NCI-H1930 (cell line): Measurements from ENCODE around the gene C10orf71.

ENCODE experiments used
- DNase-seq, 2 experiments: peaks; one replicate each; lab custom pipeline; 2025; lab: John Stamatoyannopoulos, UW

Gene C10orf71

DNA sequence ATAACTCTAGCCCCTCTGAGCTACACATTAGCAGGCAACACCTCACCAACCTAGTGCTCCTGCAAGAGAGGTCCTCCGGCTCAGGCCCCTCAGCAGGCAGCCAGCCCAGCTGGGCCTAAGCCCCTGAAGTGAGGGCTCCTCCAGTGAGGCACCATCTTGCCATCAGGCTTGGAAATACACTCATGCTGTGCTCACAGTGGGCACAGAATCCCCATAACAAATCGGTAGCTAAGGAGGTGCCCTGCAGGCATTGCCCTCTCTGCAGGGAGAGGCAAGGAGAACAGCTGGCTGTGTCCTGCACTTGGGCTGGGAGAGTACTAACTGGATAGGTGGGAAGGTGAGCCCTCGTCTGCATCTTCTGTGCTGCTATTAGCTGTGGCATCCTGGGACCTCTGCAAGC, 3.7 kb upstream of the C10orf71 start:
- DNase-seq, result no peak

DNA sequence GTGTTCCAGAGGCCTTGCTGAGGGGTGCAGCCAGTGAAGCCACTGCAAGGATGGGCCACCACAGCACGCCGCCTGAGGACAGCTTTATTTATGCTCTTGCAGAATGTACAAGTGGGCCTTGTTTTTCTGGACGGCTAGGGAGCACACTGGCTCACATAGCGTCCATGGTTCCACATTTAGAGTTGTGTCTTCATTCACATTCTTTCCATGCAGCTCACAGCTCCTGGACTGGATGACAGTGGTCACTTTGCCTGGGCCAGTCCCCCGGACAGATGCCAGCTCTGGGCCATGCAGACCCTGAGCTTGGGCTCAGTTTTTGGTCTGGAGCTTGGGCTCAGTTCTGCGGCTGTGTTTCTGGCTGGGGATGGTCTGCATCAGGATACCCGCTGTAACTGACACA, 2.6 kb upstream of the C10orf71 start:
- DNase-seq, result no peak

DNA sequence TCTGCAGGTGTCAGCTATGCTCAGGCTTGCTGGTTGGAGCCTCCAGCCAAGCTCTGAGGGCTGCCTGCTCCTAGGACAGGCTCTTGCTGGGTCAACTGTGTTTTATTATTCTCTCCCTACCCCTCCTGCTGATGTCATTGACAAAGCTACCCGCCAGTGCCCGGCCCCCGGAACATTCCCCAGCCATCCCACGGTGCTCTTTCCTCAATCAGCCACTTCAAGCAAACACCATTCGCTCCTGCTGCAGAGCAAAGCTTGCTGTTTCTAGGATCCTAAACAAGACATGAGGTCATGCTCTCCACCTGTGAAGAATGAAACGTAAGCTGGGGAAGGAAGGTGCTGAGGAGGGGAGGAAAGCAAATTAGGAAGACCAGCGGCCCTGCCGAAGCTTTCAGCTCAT, 2.1 kb upstream of the C10orf71 start:
- no peak for DNase-seq

DNA sequence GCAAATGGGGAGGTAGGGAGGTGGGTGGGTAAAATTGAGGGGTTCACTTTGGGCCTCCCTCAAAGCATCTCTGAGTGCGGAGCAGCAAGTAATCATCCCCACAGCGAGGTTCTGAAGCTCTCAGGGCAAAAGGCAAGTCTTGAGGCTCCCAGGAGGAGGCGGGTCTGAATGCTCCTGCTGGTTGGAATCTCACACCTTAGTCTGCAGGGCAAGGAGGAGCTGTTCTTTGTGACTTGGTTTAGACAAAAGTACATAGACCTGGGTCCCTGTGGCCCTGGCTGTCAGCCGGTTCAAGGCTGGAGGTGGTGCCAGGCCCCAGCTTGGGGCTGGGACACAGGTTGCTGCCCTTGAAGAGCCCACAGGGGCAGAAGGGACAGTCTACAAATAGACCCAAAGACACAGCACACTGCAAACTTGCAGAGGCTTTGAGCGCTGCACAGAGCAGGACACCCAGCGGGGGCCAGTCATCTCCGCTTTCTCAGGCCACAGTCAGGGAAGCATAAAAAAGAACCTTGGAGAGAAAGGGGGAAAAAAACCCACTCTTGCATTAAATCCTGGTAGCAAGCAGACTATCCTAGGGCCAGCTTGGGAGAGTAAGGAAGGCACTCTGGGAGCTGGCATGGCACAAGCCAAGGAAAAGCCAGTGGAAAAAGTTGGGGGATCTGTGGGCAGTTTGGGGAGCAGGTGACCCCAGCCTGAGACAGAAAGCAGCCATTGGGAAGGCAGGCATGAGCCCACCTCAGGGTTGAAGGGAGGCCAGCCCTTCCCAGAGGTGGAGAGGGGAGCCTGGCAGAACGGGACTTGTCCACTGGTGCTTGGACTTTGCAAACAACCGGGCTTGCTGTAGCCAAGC, 926 bp upstream of the C10orf71 start:
- no peak for DNase-seq

DNA sequence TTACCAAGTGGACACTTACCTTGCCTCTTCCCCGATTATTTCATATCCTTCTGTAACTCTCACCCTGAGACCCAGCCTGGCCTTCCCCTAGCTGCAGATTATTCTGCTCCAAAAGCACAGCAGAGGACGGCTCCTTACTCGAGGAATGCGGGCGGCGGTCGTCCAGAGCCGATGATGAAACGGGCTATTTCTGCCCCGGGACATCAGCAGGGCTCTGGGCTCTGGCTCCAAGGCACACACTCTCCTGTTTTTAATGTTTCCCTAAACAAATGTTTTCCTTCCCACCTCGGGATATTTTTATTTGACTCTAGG, 343 bp upstream of the C10orf71 start:
- no peak for DNase-seq

DNA sequence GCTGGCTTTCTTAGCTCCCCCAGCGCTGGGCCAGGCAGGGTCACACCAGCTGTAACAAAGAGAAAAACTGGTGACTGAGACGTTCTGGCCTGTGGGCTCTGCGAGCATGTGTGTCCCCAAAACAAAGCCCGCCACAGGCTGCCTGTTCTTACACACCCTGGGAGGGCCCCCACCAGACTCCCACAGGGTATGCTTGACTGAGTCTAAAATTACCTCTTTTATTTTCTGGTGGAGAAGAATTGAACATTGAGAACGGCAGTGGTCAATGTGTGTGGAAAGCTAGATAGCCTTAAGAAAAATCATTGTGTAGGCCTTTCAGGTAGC, 808 bp downstream of the C10orf71 start:
- DNase-seq, result no peak

DNA sequence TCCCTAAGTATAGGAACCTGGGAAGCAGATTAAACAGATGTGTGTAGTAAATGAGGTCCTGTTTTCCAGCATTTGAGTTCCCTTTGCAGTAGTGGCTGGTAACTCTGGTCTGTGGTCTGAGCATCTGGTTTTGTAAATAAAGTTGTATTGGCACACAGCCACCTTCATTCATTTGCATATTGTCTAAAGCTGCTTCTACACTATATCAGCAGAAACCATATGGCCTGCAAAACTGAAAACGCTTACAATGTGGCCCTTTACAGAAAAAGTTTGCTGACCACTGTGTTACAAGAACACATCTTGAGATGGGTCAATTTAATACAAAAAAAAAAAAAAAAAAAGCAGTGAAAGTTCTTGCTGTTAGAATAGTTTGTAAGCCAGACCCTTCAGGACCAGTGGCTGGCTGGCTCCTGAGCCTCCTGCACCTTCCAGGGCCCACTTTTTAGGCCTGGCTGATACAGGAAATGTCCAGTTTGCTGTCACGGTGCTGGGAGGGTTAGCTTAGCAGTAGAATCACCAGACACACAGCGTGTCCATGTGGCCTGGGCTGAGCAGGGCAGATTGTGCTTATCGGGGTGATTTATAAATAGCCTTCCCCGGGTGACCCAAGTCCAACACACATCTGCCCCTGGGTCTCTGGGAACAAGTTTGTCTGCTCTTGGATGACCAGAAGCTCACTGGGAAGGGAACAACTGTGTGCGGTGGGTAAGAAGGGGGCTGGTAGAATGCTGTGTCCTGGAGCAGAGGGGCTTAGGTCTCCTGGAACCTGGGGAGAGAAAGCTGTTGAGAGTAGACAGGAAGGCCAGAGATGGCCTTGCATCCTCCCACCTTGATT, 1.4 kb downstream of the C10orf71 start:
- no peak for DNase-seq

DNA sequence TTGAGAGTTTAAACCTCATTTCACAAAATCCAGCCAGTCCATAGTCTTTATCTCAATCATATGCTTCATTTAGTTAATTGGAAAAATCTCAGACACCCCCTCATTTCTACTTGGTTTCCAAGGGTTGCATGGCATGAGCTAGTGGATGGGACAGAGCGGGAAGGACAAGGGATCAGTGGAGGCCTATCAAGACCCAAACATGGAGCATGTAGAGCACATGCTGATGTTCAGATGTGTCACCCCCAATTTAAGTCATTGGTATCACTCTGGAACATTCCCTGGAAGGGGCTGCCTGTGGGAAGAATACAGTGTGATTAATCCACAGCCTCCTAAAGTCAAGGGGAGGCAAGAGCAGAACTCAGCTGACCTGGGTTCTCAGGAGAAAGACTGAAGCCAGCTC, 2.3 kb downstream of the C10orf71 start:
- no peak for DNase-seq

DNA sequence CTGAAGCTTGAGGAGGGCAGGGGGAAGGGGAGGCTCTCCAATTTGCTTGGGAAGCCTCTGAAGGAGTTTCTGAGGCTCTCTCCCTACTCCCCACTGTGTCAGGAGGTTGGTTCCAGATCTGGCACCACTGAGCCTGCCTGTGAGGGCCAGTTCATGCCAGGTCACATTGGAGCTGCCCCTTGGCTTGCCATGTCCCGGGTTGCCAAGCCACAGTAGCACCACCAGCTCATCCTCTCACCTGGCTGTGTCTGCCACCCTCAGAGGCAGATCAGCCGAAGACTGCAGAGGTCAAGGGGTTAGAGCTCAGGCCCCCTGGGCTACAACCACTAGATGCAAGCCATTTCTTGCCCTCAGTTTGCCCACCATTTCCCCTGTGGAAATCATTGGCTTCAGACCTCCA, 3.1 kb downstream of the C10orf71 start:
- DNase-seq, result no peak

DNA sequence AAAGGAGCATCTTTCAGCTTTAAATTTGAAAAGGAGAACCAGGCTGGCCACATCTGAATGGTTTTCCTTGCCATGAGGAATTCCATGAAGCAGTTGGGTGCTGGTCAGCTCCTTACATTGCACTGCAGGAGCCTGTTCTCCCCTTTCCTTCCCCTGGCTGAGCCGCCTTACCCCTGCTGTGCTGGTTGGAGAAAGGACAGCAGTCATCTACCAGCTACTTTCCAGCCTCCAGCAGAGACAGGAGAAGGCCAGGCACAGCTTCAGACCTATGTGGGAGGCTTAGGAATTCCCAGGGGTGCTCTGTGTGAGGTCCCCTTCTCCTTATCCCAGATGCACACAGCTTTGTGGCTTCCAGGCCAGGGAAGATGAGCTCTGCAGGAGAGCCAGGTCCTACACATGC, 4.7 kb downstream of the C10orf71 start:
- DNase-seq, result no peak

DNA sequence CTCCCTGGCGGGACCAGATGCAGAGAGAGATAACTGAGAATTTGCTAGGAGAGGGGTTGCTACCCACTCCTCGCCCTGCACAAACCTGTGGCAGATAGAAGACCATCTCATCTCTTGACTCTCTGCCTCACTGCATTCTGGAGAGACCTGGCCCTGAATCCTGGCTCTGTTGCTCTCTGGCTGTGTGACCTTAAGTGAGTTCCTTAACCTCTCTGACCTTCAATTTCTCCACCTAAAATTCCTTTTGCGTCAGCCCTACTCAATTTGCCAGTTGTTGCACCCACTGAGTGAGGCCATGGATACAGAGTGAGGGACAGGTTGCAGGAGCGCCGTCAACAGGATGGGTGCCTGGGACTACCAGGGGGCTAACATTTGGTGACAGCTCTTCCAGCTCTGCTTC, 5.2 kb downstream of the C10orf71 start:
- DNase-seq, result no peak

DNA sequence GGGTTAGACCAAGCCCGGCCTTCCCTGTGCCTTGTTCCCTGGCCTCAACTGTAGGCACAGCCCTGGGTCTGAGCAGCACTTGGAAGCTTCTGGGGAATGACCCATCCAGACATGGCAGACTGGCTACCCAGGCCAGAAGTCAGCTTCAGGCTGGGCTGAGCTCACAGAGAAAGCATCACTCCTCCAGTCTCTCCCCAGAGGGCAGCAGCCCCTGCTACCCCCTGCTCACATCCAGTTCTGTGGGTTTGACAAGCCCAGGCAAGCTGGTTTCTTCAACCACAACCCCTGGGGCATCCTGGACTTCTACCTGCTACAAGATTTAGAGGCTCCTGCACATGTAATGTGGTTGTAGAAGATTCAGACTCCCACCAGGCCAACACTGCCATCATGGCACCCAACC, 9.0 kb downstream of the C10orf71 start:
- no peak for DNase-seq

DNA sequence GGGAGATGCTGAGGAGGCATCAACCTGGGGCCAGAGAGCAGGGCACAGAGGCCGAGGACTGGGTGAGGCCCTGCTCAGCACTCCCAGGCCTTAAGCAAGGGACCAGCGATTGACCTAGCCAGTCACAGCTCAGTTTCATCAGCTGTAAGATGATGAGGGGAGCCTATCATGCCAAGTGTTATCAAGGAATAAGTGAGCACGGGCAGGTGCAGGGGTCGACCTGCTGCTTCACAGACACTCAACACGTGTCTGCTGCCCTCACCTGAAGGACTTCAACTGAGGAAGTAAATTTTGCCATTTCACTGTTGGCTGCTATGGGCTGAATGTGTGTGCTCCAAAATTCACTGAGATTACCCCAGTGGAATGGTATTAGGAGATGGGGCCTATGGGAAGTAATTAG, 9.9 kb downstream of the C10orf71 start:
- no peak for DNase-seq

DNA sequence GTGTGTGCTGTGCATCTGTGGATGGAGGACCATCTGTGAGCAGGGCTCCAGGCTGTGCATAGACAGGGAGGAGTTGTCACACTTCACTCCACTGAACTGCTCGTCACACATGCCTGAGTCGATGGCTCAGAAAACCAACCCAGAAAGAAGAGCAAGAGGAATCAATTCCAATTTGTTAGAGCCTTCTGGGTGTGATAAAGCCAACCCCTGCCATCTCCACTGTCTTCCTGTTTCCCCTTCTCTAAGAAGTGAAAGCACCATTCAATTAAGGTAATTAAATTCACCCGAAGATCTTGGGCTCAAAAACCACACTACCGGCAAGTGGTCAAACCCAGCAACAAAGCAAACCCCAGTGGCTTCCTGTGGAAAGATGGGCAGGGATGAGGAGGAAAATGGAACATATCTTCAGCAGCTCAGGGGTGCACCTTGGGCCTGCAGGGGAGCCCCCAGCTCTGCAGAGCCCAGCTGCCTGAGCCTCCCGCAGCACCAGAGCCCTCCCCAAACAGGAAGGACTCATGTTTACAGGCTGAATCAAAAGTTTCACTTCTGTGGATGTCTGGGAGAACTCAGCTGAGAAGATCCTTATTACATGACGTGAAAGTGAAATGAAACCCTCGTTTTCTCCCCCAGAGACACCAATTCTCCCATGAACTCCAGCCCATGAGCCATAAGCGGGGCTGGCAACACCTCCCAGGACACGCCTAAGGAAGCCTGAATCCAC, 10.9 kb downstream of the C10orf71 start:
- no peak for DNase-seq

DNA sequence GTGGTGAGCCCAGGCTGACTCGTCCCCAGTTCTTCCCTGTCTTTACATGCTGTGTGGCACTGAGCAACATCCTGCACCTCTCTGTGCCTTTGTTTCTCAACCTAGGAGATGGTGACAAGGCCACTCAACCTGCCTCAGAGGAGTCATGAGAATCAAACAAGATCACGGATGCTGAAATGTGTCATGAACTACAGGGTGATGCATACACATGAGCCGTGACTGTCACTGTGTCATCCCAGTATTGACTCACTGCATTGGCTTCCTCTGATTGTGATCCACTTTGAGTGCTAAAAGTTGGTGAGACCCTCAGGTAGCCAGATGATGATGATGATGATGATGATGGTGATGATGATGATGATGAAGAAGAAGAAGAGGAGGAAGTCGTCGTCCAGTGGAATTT, 11.5 kb downstream of the C10orf71 start:
- DNase-seq, result no peak

DNA sequence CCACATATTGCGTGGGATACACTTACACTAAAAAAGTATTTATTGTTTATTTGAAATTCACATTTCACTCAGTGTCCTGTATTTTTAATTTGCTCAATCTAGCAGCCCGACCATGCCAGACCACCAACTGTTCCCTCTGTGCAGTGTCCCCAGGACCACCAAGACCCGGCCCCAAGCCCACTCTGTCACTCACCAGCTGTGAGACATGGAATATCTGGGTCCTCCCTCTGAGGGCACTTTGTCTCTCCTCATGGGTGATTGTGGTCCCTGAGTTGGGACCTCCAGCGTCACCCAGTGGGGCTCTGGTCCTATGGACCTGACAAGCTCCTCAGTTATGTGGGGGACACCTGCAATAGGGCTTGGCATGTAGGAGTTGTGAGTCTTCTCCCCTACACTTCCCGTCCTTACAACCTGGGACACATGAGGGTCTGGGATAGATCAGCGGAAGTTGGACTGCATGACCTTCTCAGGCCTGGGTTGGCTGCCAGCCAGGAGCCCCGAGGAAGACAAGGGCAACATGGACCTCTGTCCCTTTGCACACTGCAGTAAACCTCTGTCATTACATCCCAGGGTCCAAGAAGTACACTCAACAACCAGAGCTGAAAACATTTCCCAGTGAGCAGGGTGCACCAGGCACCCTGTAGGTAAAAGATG, 12.1 kb downstream of the C10orf71 start:
- DNase-seq, result no peak

DNA sequence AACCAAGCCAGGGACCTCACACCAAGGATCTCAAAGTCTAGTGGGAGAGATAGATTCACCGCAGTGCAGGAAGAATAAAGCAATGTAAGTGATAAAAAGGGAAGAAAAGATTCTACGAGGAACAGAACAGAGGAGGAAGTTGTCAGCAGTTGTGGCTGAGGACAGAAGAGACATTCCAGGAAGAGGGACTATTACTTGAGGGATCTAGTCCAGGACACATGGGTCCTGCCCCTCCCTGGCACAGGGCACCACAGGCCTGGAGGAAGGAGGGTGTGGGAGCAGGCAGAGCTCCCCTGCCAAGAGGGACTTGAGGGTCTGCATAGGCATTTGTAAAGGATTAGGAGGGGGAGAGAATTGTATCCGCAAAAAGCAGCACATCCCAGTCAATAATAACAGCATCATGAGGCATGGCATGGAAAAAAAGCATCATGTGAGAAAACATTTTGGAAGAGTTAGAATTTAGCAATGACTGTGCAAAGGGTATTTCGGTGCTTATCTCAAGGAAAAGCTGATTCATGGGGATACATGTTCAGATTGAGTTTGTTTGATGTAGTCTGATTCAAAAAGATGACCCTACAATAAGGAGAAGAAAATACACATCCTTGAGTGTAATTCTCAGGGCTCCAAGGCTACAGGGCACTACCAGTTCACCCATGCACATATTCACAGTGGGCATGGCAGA, 12.7 kb downstream of the C10orf71 start:
- no peak for DNase-seq

DNA sequence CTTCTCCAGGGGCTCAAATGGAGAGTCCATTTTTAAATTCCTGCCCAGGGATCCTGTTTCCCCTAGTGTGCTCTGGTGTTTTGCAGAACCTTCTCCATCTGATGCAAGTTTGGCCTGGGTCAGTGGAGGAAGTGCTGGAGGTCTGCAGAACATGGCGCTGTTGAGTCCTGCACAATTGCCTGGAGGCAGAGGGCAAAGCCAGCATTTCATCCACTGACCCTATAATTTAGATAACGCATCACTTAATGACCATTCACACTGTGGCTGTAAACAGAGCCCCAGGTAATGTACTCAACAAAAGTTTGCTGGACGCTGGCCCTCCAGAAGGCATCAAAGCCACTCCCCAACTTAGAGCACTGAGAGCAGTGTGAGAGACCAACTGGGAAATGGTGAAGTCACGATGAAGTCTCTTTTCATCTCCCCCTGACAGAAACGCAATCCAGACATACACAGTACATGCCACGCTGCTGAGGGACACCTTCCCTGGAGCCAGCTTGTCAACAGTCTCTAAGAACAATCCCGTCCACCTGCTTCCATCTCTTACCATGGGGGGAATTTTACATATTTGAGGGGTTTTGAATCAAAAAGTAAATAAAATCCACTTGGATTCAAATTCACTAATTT, 13.4 kb downstream of the C10orf71 start:
- DNase-seq, result no peak

DNA sequence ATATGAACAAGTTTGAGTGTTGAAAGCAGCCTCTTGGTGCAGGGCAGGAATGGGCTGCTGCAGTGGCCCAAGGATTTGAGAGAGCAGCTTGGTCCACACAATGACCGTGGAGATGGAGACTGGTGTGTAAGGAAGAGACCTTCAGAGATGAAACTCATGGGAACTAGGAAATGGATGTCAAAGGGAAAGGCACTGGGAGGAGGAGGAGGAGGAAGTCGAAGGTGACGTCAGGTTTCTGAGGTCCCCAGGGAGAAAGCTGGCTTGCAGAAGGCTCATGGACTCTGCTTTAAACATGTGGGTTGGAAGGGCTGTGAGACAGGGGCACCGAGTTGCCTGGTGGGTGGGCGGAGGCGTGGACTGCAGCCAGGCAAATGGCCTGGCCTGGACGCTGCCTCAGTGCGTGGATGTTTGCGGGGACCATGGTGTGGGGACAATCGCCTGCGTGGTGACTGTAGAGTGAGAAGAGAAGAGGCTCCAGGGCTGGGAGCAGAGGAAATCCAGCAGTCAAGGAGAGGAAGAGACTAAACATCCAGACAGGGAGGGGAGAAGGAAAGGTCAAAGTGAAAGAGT, 14.6 kb downstream of the C10orf71 start:
- no peak for DNase-seq

DNA sequence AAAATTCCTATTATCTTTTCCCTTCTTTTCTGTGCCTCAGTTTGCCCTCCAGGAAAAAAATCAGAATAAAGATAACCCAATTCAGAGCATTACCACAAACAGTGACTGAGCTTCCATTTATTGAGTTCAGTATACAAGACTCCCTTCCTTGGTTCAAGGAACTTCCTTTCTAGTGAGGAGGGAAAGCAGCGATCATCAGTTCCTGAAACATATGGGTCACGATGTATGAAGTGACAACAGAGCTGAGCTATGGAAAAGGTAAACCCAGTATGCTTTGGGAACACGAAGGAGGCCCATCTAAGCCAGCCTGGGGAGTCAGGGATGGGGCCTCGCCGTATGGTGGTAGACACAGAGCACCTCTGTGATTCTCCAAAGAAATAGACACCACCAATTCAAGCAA, 15.8 kb downstream of the C10orf71 start:
- no peak for DNase-seq

DNA sequence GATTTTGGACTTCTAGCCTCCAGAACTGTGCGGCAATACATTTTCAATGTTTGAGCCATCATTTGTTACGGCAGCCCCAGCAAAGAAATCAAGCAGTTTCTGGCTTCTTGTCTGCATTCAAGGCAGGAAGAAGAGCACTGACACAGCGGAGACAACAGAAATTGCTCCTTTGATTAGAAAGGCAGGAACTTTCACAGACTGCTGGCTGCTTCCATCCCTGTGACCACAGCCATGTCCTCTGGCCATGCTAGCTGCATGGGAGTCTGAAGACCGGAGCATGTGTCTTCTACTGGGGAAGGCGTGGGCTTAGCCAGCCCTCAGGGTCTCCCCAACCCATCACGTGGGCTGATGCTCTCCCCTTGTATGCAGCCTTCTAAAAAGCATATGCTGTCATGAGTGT, 19.1 kb downstream of the C10orf71 start:
- no peak for DNase-seq
